Neural cell (in vitro differentiated cells): ENCODE measurements around the gene DSN1.

Source experiments
- CTCF ChIP-seq: fragments of 450-650 bp; IDR thresholded peaks from 2 replicates; pipeline ENCODE4 v1.5.1; 2014; ENCODE audit warnings: antibody characterized with exemption, mild to moderate bottlenecking, moderate library complexity; ENCODE audit not compliant: poor library complexity, severe bottlenecking
- EP300 ChIP-seq: fragments of 450-650 bp; conservative IDR thresholded peaks from 2 replicates; pipeline ENCODE4 v1.6.1; 2014; ENCODE audit warnings: antibody characterized with exemption, mild to moderate bottlenecking, moderate library complexity; ENCODE audit not compliant: poor library complexity, severe bottlenecking
- EZH2 ChIP-seq: fragments of 200-600, 300-800 bp; shearing (Covaris generic), sonication (generic); IDR thresholded peaks from 2 replicates; pipeline ENCODE4 v1.6.1; 2014; ENCODE audit warnings: antibody characterized with exemption, low read length, borderline replicate concordance, mild to moderate bottlenecking; ENCODE audit not compliant: insufficient read depth, poor library complexity, severe bottlenecking
- MXI1 ChIP-seq: fragments of 450-650 bp; conservative IDR thresholded peaks from 2 replicates; pipeline ENCODE4 v1.6.1; 2014; ENCODE audit warnings: antibody characterized with exemption, mild to moderate bottlenecking; ENCODE audit not compliant: poor library complexity, severe bottlenecking
- POLR2AphosphoS5 ChIP-seq: IDR thresholded peaks from 2 replicates; pipeline ENCODE4 v1.6.1; 2012
- RAD21 ChIP-seq: fragments of 450-650 bp; conservative IDR thresholded peaks from 2 replicates; pipeline ENCODE4 v1.6.1; 2014; ENCODE audit warnings: antibody characterized with exemption, mild to moderate bottlenecking, moderate library complexity
- REST ChIP-seq: IDR thresholded peaks from 2 replicates; pipeline ENCODE4 v1.6.1; 2012; ENCODE audit warnings: borderline replicate concordance
- SMC3 ChIP-seq: fragments of 450-650 bp; conservative IDR thresholded peaks from 2 replicates; pipeline ENCODE4 v1.6.1; 2014; ENCODE audit warnings: antibody characterized with exemption, mild to moderate bottlenecking, moderate library complexity; ENCODE audit not compliant: poor library complexity

GRCh38 chr20:36761125-36761524, 12.4 kb downstream of the DSN1 start:
- TF ChIP-seq CTCF, result no peak
- no peak for TF ChIP-seq EZH2
- no peak for TF ChIP-seq MXI1
- TF ChIP-seq SMC3, result no peak
- no peak for TF ChIP-seq EP300
- TF ChIP-seq RAD21, result no peak
- no peak for TF ChIP-seq REST
- no peak for TF ChIP-seq POLR2AphosphoS5
